Medulla oblongata (tissue), 1 donor: ENCODE results near the gene IGF1.

ENCODE experiments used
- DNase-seq: peaks from one replicate; pipeline ENCODE4 v3.0.0-alpha.2; 2015; ENCODE audit errors: extremely low spot score

IGF1 gene

DNA sequence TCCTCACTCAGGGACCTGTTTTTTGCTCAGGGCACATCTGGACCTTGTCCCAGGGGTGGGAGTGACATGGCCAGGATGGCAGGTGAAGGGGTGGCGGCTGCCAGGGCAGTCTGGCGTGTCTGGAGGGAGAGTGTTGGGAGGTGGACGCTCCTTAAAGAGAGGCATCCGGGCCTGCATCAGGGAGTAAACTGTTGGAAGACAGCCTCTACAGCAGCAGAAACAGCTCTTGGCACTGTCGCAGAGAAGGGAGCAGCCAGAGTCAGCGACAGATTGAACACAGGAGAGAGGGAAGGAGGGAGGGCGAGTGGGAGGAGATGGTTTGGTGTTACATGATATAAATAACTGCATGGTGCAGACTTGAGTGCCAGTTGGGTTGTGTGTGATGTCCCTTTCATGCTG, 52.8 kb downstream of the IGF1 start:
- peak; percentile 18 for DNase-seq

DNA sequence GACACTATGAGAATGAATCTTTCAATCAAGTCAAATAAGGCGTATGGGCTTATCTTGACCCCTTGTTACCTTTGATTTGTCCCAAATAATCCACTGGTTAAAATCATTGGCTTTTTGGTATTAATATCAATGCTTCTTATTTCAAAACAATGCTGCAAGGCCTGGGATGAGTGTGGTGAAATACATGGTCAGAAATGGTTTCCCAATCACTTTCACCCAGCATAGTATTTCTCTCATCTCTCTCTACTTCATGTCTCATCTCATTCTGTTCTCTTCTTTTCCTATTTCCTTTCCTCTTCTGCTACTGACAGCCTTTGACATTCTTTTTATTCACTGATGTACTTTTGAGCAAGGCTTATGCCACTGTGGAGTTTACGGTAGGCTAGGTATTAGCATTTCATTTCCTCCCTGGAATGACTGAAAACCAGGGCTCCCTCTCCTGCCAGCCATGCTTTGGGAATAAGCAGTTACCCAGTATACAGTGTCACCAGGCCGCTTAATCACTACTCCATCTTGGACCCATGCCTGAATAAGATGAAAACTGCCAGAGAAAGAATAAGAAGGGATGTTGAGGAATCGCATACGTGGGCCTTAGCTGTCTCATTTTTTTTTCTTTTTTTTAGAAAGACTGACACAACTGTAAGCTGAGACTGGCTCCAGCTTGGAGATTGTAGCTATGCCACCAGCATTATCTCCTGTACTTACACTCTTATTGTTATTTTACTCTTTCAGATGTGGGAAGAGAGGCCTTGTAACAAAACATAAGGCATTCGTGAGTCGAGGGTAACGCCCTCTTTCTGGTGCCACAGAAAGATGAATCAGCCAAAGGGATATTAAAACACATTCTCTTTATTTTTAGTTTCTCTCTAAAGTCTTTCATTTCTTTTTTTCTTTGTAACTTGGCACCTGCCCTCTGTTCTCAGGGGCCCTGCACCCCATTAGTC, 53.5 kb downstream of the IGF1 start:
- peak; percentile 19 for DNase-seq

DNA sequence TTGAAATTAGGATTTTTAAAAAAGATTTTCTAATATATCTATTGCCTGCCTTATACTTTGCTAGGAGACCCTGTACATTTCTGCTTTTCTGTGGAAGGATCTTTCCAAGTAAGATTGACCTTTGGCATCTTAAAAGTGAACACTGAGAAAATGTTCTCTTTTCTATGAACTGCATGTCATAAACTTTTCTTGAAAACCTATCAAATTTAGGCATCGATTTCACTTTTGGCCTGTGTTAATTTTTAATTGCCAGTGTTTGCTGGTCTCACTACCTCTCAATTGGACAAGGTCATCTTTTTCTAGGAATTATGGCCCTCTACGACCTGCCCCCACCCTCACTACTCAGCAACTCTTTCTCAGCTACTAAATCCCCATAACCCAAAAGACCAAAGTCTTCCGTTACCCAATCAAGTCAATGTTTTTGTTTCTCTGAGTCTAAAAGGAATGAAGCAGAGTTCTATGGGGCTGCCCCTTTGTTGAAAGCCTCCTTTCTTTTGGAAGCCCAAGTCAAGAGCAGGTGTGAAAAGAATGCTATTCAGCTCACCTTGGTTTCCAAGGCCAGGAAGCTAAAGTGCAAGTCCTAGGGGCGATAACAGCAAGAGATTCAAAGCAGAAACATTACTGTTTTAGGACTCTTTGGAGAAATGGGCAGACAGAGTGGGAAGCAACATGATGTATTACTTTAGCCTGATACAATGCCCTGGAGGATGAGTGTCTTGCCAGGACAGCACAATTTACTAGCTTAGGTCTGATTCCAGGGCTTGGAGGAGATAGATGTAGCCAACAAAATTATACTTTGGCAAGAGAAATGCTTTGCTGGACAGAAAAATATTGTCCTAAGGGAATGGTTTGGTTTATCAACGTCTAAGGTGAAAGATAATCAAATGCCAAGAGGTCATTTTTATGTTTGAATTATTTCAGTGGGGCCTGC, 55.0 kb downstream of the IGF1 start:
- DNase-seq, result no peak

DNA sequence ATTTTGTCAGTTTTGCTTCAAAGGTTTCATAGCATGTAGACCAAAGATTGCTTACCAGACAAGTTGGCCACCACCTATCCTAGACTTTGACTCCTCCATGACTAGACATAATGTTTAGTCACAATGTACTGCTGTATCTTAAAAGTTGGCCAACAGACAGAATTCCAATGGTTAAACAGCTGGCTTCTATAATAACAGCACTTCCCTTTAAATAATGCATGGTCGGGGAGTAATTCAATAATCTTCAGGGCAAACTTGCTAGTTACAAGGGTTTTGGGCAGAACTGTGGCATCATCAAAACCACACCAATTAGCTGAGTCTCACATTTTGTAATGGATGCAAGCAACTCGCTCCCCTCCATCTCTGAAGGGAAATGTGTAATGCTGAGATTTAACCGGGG, 56.9 kb downstream of the IGF1 start:
- no peak for DNase-seq

DNA sequence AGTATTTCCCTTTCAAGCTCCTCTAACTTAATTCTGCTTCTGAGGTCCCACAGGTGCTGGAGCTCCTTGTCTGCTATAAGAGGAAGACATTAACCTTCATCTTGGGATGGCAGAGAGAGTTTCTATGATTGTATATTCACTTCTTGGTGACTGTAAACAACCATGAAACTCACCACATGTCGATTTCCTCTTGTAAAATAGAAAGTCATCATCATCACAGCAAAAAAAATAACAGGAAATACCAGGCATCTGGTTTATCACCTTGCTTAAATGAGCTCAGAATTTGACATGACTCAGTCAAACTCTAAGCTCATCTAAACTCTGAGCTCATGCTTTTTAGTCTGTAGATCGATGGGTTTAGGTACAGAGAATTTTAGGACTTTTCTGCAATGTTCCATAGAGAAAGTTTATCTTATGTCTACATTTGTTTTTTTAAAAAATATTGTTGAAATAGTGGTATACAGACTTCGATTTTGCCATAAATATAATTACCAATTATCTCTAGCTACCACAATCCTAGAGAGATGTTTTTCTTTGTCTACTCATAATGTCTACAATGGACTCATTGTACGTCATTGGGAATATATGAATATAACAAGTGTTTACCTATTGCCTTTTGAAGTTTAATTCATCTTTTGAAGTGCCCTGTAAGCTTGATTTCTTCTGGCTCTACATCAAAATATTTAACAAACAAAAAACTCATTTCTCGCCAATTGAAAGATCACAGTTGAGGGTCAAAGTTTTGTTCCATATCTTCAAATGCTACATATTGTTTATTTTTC, 58.4 kb downstream of the IGF1 start:
- DNase-seq, result no peak

DNA sequence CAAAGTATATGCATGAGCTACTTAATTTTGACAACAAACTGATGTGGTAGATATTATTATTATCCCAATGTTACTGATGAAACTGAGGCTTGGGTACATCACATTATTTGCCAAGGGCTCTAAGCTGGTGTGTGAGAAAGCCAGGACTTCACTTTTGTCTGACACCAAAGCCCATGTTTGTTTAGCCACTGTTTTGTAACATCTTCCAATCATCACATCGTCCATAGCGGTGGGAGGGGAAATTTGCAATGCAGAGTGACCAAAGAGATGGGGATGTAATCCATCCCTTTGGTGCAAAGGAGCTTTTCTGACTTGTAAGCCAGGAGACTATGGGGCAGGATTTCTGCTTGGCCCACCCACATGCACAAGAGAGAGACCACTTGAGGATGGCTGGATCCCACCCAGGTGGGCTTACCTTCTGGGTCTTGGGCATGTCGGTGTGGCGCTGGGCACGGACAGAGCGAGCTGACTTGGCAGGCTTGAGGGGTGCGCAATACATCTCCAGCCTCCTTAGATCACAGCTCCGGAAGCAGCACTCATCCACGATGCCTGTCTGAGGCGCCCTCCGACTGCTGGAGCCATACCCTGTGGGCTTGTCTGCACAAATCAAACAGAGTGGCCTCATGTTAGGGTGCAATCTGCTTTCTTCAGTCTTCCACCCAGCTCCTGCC, 61.1 kb downstream of the IGF1 start:
- no peak for DNase-seq

DNA sequence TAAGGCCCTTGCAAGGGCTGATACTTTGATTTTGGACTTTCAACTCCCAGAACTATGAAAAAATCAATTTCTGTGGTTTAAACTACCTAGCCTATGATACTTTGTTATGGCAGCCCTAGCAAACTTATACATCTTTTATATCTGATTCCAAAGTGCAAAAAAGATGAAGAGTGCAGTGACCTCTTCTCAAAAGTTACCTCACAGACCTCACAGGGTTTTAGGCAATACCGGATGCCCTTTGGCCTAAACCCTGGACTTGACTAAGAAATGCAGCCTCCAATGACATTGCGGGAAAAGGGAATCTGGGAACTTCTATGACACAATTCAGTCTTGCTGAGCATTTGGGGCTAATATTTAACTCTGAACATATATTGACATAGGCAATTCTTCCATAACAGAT, 63.3 kb downstream of the IGF1 start:
- no peak for DNase-seq

DNA sequence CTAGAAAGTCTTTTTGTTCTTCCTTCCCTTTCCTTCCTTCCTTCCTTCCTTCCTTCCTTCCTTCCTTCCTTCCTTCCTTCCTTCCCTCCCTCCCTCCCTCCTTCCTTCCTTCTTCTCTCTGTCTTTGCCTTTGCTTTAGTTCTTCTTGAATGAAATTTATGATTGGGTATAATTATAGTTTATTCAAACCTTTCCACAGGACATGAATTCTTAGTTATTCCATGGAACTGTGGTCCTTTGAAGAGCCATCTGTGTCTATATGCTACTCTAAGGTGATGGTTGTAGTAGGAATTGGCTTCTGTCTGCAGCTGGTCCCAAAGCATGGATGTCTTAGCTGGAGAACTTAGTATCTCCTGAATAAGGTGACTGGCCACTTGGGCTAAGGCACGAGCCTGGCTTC, 64.8 kb downstream of the IGF1 start:
- no peak for DNase-seq

DNA sequence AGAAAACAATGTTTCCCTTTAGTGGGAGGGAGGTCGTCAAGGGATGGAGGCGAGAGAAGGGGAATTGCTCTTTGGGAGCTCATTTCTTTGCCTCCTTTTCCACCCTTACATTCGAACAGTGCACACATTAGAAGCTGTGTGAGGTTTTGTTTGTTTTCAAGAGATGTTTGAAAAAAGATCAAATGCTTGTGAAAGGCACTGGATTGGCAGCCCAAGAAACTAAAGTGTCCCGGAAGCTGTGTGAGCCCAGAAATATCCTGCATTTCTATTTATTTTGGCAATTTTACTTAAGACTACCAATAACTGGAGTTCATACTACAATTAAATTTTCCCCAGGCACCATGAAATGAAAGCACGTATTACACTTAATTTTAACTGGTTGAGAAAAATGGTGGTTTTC, 67.0 kb downstream of the IGF1 start:
- DNase-seq, result no peak

DNA sequence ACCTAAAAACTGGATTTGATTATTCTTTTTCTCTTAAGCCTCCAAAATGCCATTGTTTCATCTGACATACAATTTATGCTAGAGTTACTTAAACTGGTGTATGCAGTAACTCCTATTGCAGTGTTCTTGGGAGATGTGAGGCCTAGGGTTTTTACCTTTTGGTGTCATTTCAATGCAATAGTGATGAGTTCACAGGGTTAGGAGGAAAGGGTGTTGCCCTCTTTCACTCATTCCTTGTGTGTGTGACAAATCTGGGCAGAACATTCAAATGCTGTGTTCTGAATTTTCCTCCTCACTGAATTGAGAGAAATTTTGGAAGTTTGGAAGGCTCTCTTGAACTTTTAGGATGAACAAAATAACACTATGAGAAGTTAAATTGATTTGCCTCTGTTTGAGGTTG, 69.9 kb downstream of the IGF1 start:
- DNase-seq, result no peak

DNA sequence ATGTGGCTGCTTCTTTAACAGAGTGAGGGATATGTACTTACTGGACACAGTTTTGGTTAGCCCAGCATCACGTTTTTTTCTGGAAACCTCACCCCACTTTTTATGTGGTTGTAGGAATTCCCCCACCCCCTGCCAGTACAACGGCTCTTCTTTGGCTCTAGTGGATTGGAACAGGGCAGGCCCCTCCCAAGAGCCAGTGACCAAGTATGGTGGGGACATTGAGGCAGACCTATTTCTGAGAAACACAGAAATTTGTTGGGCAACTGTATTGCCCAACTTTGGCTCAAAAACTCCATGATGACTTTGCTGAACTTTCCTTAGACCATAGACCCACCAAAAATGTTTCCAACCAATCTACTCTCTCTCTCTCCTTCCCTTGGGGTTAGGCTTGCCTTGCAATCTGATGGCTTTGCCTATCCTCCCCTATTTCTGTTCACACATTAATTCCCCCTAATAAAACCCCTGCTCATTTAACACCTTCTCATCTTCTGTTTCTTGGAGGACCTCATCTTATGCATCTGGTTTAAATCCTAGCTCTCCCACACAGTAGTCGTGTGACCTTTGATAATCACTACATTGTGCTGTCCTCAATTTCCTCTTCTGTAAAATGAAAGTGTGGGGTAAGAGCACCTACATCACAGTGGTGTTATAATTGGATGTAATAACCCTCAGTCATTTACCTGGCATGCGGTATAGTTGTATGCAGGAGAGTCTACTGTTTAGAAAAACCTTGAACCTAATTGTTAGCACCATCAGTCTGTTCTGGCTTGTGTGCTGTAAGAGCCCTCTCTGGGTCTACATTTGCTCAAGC, 71.7 kb downstream of the IGF1 start:
- no peak for DNase-seq

DNA sequence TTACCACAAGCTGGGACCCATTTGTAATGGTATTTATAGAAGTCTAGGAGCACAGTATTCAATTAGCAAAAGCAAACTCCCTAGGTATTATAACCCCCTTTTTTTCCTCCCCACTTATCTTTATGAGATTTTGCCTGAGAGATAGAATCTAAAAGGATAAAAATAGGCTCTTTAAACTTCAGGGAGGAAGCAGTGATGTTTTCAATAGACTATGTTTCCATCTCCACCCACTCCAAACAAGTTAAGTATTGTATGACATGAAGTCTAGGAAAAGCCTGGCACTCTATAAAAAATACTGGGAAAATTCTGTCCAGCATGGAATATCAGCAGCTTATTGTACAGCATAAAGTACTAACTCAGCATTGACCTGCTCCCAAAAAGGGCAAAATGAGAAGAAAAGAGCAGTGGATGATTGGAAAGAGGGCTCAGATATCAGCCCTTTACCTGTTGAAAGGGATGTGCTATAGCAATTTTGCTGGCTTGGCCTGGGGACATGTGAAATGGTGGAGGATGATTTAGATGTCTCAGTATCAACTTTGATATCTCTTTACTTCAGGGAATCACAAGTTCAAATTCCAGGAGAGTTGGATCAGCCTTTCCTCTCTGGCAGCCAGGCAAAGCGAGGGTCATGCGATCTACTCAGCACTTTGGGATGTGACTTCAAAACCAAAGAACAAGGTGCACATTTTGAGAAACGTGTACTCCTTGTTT, 72.4 kb downstream of the IGF1 start:
- DNase-seq, result no peak

DNA sequence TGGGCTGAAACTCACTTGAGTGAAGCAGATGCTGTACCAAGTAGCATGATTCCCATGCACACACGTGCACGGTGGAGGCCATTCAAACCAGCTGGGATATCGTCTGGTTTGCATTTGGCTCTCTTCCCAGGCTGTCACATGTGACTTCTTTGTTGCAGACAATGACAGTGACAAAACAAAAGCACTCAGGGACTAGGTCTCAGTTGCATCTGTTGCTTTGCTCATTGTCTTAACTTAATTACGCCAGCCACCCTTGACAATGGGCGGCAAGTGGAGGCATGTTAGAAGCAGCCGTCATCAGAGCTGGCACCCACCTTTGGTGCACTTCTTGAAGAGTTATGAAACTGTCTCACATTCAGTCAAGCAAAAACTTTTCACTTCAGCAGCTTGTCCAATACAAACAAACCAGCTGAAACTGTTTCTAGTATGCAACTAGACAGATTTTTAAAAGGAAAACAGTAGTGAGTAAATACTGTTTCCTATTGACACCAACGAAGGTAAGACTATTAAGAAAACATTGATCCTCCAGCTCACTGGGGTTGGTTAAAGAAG, 74.3 kb downstream of the IGF1 start:
- DNase-seq, result peak; percentile 71

DNA sequence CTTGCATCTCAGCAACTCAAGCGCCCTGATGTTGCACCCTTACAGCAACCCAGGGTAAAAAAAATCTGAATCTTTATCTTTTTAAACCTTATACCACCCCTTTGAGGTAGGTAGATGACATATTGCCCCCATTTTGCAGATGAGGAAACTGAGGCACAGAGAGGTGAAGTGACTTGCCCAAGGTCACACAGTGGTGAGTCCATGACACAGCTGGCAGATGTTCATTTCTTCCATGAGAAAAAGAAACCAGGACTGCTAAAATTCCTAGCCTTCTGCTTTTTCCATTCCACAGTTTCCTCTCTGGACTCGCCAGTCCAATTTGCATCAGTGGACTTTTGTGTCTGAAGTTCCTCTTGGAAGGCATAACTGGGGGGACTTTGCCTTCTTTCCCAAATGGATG, 79.3 kb downstream of the IGF1 start:
- no peak for DNase-seq

DNA sequence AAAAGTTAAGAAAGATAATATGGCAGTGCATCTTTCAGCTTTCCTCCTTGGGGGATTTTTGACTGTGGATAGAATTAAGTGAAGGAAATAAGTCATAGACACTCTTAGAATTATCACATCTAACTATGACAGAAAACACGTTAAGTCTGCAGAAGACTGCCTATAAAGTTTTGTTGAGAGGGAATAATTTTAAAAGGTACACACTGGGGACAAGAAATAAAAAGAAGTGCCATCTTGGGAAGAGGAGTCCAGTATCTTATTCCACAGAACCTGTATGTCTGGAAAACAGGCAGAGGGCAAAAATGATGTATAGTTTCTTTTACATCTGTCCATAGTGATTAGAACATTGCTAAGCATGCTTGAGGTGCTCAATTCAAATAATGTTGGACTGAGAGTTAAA, 80.7 kb downstream of the IGF1 start:
- DNase-seq, result no peak

DNA sequence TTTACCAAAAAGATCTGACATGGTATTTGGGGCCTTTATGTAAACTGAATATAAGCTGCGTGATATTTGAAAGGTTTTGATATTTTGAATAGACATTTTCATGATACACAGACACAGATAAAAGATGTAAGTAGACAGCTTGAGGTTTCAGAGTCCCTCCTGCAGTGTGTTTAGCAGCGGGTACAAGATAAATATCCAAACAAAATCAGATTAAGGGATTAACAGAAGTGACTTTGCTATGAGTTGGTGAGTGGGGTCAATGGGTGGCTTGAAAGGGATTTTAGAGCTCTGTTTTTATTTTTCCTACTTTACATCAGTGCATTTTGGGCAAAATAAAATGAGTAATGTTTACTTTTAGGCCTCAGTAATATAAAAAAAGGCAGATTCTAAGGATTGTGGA, 84.1 kb downstream of the IGF1 start:
- no peak for DNase-seq

DNA sequence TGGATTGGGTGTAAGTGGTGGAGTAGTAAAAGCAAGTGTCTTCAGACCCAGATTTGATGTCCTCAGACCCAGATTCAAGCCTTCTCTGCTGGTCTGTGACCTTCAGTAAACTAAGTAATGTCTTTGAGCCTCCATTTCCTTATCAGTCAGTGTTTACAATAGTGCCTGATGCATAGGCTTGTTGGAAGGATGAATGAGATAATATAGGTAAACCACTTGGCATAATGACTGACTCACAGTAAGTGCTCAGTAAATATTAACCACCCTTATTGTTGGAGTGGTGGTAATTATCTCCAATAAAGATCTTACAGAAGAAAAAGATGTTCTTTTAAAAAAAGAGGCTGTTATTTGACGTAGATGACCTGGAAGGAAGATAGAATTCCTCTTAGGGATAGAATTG, 86.2 kb downstream of the IGF1 start:
- DNase-seq, result no peak

DNA sequence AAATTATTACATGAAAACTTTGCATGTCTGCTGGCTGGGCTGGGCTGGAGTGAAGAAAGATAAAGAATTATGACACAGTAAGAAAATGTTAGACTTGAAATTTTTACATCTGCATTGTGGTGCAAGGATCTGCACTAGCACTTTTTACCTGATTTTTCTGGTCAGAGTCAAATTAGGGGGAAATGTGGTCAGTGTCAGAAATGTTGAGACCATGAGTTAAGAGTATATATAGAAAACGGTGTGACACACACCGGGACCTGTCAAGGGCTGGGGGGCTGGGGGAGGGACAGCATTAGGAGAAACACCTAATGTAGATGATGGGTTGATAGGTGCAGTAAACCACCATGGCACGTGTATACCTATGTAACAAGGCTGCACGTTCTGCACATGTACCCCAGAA, 90.3 kb downstream of the IGF1 start:
- DNase-seq, result no peak

DNA sequence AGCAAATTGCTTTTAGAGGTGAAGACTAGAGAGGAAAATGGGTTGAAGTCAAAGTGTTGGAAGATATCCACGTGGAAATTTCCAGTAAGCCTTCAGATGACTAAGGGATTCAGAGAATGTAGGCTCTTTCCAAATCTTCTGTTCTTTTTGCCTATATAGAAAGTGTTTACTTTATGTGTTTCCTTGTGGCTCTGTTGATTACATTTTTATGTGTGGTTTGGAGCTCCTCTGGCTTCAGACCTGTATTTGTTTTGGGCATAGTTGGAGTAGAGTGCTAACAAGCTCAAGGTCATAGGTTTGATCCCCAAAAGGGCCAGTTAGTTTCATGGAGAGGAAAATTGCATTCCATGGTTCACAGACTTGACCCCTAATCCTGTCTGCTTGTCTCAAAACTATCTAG, 91.9 kb downstream of the IGF1 start:
- DNase-seq, result no peak

DNA sequence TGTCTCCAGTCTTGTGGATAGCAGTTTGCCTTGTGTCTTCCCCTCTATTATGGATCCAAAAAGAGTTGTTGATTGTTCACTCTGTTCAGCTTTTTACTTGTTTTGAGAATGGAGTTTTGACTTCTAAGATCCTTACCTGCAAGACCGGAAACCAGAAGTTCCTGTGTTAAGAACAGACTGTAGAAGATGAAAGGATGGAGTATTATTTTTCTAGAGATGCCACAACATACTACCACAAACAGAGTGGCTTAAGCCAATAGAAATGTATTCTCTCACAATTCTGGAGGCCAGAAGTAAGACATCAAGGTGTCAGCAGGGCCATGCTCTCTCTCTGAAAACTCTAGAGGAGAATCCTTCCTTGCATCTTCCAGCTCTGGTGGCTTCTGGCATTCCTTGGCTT, 95.0 kb downstream of the IGF1 start:
- no peak for DNase-seq
